Tibial nerve (tissue), 4 donors: ENCODE results near the gene RTL5.

Source experiments
- EP300 ChIP-seq, 2 donors: sonication (generic); formaldehyde crosslinking; IDR thresholded peaks; one replicate each; pipeline ENCODE4 v1.6.1; 2017; ENCODE audit warnings: antibody characterized with exemption in 2 of 2, mild to moderate bottlenecking in 1 of 2
- POLR2A ChIP-seq, 2 donors: fragments of 450-650 bp; IDR thresholded peaks; one replicate each; pipeline ENCODE4 v1.6.1; 2017; ENCODE audit warnings: antibody characterized with exemption in 2 of 2, mild to moderate bottlenecking in 2 of 2, moderate library complexity in 2 of 2
- TF ChIP-seq, protein P1 (sequence below), 5 experiments: fragments of 200-600 bp in 3 of 5; fragments of 450-650 bp in 2 of 5; sonication (generic) in 3 of 5; IDR thresholded peaks; one replicate each; pipeline ENCODE4 v1.5.1; 2016 to 2019; ENCODE audit warnings: antibody characterized with exemption in 5 of 5, mild to moderate bottlenecking in 3 of 5, moderate library complexity in 2 of 5

DNA sequence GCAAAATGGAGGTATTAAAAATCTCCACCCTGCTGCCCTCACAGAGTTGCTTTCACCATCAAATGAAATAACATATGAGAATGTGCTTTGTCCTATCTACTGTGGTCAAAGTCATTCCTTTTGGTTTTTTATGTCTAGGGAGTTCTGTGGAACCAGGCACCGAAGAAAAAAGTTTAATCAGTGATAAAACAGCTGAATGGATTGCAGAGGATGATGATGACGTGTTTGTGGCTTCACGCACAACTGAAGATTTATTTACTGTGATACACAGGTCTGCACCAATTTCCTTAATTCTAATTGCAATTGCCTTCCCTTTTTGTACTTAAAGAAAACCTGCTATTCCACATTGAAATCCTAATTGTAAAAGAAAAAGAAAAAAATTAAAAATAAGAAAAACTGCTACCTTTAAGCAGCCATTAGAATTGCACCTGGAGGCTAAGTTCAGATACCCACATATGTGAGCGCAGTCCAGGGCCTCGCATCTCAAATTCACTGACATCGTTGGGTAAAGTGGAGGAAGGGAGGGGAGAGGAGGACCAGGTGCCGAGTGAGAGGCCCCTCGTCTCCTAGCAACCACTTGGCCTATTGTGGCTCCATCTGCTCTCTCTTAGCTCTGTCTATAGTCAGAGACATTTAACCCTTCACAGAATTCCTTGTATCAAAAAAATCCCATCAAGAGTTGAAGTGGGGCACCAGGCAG is 10.5 kb upstream of the RTL5 start:
- TF ChIP-seq, protein P1, sequence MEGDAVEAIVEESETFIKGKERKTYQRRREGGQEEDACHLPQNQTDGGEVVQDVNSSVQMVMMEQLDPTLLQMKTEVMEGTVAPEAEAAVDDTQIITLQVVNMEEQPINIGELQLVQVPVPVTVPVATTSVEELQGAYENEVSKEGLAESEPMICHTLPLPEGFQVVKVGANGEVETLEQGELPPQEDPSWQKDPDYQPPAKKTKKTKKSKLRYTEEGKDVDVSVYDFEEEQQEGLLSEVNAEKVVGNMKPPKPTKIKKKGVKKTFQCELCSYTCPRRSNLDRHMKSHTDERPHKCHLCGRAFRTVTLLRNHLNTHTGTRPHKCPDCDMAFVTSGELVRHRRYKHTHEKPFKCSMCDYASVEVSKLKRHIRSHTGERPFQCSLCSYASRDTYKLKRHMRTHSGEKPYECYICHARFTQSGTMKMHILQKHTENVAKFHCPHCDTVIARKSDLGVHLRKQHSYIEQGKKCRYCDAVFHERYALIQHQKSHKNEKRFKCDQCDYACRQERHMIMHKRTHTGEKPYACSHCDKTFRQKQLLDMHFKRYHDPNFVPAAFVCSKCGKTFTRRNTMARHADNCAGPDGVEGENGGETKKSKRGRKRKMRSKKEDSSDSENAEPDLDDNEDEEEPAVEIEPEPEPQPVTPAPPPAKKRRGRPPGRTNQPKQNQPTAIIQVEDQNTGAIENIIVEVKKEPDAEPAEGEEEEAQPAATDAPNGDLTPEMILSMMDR (IDR thresholded peaks at IDR 0.05) = no peak
- TF ChIP-seq EP300 (IDR thresholded peaks at IDR 0.05) = no peak
- TF ChIP-seq POLR2A (IDR thresholded peaks at IDR 0.05) = no peak
